ENCODE data around the gene ELK4.

The ELK4 gene

DNA sequence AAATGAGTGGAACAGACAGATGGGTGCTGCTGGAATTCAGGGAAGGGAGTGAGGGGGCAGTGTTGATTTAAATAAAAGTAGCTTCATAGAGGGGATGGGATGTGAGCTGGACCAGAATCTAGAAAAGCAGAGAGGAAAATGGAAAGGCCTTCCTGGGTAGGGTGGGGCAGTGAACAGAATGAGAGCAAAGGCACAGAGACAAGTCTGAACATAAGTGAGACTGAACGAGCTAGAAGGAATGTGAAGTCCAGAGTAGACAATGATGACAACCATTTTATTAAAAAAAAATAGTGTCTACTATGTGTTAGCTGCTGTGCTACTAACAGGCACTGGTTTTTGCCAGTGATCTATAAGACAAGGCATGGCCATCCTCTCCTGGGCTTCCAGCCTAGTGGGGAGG lies 36.0 kb downstream of the ELK4 start:
- no peak for DNase-seq (ENCODE audit: low spot score)

DNA sequence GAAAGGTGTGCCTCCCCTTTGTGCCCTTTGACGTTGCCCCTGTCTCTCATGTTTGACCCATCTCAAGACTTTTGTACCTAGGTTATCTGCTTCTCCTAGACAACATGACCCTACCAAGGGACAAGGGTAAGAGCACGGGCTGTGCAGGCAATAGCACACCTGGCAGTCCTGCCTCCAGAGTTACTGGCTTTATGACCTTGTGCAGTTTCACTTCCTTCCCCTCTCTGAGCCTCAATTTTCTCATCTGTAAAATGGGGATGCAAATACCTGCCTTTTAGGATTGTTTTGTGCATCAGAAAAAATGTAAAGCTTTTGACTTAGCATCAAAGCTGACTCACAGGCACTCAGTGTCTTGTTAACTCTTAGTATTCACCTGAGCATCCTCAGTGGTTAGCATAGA lies 36.4 kb downstream of the ELK4 start:
- no peak for DNase-seq (ENCODE audit: low spot score)

DNA sequence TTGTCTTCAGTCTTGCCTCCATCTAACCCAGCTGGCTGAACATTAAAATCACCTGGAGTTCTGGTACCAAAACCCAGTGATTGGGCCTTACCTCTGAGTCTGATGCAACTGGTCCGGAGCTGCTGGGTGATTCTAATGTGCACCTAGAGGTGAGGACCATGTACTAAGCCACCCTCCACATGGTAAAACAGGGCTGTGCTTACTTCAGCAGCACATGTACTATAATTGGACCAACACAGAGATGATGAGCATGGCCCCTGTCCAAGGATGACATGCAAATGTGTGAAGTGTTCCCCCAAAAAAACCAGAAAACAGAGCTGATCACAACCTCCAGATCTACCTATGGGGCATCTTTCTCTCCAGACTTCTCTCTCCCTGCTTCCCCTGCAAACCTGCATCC lies 37.0 kb downstream of the ELK4 start:
- DNase-seq (ENCODE audit: low spot score), result no peak

DNA sequence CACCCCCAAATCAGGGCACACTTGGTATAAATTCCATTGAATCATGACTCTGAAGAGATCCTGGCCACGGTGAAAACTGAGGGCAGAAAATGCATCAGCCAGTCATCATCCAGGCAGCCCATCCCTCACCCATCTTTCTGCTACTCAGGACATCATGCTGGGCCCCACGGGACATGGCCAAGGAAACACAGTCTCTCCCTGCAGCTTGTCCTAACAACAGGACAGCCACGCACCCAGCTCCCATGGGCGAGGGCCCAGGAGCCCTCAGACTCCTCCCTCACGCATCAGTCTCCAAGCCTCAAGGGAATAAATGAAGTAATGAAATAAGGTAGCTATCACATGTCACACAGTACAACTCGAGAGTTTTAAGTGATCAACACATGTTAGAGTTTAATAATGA lies 37.8 kb downstream of the ELK4 start:
- no peak for DNase-seq (ENCODE audit: low spot score)

DNA sequence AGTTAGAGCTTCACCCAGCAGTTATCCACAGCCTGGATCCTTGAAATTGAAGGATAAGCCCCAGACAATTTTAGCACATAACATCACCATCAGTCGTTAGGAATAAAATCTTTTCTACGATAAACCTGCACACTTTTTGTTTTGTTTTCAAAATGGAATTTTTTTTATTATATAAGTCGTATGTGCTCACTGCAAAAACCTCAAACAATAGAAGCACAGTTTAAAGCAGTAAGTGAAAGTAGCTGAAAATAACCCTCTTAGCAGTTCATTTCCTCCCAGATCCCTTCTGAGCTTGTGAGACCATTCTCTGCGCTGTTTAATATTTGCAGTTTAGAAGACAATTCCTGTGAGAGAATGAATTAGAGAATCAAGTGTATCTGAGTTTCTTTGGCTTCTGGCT lies 38.3 kb downstream of the ELK4 start:
- DNase-seq (ENCODE audit: low spot score), result no peak

DNA sequence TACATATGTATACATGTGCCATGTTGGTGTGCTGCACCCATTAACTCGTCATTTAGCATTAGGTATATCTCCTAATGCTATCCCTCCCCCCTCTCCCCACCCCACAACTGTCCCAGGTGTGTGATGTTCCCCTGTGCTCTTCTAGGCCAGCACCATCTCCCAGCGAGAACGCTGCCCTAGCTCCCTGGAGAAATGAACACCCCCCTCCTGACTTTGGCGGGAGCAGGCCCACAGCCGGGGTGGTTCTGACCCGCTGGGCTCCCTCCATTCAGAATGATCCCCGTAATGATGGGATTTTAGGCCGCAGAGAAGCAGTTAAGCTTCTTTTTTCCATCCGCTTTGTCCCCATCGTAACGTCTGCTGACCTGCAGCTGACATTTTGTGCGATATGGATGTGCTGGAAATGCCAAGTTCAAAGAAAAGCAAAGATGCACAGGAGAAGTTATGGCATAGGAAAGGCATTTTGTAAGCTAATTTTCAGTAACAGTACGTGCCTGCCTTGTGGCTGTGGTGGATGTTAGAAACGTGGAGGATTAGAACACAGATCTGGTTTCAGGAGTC lies 39.3 kb downstream of the ELK4 start:
- no peak for DNase-seq (ENCODE audit: low spot score)

DNA sequence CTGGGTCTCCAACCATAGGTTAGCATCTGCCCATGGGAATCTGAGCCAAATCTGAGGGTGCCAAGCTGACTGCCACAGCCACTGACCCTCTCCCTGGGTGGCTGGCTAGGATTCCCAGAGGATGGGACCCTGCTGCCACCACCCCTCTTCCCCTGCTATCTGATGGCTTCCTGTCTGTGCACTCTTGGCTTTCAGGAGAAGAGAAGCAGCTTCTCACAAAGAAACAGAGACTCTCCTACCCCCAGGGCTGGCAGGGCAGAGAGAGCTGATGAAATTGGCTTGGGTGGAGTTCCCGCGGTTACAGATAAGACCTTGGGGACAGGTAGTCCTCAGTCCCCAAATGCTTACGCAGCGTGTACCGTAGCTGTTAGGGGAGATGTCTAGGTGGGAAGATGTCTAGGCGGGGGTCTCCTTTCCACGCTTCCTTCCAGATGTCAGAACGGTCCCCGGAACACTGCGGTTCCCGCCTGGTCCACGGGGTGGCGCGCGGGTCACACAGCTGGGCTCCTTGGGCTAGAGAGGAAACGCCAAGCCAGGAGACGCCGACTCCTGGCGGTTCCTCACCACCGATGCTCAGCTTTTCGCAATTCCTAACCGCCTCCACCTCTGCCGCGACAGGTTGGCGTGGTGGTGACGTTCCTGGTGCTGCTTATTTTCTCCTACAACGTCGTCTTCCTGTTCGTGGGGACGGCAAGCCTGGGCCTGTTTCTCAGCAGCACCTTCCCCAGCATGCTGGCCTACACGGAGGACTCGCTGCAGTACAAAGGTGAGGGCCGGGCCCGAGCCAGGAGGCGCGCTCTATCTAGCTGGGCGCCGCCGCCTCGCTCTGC lies 40.1 kb downstream of the ELK4 start:
- peak; percentile 94 for DNase-seq (ENCODE audit: low spot score)

DNA sequence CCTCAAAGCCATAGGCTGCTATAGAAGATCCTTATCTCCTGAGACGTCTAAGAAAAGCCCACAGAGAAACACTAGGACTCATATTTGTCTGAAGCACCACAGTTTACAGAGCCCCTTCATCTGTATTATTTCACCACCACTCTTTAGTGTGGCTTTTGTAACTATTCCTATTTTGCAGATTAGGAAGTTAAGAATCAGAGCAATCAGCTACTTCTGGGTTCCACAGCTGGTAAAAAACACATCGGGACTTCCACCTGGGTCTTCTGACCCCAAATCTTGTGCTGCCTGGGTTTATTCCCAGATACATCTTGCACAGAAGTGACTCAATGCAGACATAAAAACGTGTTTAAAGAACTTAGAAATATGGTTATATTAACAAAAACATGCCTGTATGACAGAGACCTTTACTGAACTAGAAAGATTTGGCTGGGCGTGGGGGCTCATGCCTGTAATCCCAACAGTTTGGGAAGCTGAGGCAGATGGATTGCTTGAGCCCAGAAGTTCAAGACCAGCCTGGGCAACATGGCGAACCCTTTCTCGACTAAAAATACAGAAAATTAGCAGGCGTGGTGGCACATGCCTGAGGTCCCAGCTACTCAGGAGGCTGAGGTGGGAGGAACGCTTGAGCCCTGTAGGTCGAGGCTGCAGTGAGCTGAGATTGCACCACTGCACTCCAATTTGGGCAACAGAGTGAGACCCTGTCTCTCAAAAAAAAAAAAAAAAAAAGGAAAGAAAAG lies 40.9 kb downstream of the ELK4 start:
- no peak for DNase-seq (ENCODE audit: low spot score)

DNA sequence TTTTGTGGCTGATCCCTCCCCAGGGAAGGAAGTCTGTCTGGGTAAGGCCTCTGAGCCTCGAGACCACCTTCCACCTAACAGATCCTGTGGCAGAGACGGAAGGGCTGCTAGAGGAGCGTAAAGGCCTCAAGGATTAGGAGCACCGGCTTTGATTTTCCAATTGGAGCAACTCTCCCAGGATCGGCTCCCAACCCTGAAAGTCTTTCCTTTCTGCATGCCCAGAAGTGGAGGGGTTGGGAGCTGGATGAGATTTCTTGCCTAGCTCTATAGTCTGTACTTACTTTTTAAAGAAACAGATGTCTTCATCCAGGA lies 41.4 kb downstream of the ELK4 start:
- DNase-seq (ENCODE audit: low spot score), result no peak

DNA sequence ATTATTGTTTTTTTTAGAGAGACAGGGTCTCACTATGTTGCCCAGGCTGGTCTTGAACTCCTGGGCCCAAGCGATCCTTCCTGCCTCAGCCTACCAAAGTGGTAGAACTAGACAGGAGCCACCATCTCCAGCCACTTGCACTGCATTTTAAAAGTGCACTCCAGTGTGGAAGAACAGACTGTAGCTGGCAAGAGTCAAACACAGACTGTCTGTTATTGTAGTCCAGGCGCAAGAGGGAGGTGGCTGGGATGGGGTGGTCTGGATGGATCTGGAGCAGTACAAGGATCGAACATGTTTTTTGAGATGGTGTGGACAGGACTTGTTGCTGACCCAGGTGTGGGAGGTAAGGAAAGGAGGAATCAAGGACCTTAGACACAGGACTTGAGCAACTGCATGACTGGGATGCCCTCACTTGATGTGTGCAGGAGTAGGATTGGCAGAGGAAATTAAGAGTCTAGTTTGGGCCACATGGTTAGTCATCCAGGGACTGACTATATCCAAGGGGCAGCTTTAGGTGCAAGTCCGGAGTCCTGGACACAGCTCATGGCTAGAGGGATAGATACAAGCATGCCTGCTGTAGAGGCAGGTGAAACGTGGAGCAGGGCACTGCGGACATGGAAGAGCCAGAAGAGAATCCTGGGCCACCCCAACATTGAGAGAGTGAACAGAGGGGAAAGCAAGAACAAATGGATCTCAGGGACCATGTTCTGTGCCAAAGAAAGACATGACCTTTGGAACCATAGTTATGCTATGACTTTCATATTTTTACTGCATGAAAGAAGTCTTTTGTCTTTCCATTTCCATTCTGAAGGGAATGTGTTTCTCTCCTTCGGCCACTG lies 42.0 kb downstream of the ELK4 start:
- DNase-seq (ENCODE audit: low spot score), result no peak

DNA sequence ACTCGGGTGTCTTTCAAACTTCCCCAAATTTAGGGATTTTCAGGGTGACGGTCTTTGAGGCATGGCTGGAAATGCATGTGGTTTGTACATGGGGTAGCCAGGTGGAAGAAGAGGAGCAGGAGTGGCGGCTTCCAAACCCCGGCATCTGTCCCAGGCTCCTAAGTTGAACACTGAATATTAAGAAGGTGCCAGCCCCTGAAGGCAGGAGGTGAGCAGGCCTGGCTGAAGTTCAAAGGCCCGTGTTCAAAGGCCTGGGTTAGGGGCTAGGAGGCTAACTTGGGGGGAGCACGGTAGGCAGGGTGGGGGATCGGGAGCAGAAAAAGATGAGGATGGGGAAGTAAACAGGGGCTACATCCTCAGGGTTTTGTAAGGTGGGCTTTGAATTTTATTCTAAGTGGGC lies 42.8 kb downstream of the ELK4 start:
- no peak for DNase-seq (ENCODE audit: low spot score)

DNA sequence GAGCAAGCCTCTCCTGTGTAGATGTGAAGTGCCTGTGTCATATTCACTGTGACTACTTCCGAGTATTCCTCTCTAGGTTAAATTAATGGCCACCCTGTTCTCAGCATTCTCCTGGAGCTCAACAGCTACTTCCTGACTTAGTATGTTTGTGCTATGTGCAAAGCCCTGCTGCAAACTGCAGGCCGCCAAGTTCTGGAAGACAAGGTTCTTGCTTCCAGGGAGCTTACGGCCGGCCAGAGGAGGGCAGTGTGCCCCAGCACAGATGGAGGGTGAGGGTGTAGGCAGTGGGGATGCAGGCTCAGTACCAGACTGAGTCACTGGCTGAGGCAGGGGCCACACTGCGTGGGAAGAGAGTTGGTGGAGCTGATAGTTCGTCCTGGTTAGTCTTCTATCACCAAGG lies 43.2 kb downstream of the ELK4 start:
- peak; percentile 70 for DNase-seq (ENCODE audit: low spot score)

DNA sequence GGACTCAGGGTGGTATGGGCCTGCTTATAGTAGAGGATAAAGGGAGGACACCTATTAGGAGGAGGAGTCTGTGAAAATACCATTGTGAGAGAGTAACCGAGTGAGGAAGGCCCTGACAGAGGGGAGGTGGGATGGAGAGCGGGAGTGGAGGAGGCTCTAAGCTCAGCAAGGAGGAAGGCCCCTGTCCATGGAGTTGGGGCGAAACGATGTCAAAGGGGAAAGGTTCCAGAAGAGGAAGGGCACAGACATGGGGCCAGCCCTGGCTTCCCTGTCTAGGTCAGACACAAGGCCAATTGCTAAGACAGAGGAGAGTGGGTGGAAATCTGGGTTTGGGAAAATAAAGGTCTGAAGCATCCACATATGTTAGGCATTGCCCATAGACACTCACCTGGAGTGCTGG lies 44.2 kb downstream of the ELK4 start:
- DNase-seq (ENCODE audit: low spot score), result no peak

DNA sequence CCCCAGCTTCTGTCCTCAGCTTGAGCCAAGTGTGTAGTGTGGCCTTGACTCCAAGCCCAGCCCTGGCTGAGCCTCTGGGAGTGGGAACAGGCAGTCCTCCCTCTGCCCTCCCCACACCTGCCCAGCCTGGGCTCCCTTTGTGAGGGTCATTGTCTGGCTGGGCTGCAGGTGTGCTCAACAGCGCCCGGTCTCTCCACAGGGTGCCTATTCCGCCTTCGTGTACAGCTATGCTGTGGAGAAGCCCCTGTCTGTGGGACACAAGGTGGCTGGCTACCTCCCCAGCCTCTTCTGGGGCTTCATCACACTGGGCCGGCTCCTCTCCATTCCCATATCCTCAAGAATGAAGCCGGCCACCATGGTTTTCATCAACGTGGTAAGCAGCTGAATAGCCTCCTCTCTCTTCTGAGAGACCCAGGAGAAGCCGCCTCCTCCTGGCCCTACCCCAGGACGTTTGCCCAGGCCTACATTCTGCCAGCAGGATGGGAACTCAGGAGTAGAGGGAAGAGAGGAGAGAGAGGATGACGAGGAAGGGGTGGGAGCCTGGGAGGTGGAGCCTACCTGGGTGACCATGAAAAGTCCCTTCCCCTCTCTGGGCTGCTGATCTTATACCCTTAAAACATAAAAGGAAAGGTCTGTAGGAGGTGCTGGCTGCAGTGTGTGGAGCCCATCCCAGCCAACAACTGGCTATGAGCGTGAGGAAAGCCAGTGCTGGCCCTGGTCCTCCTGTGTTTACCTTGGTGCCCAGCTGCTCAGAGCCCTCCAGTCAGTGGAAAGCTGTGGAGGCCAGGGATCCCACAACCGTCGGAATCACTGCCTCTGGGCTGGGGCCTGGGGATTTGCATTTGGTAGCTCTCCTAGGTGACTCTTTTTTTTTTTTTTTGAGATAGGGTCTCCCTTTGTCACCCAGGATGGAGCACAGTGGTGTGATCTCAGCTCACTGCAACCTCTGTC lies 45.7 kb downstream of the ELK4 start:
- DNase-seq (ENCODE audit: low spot score), result no peak

DNA sequence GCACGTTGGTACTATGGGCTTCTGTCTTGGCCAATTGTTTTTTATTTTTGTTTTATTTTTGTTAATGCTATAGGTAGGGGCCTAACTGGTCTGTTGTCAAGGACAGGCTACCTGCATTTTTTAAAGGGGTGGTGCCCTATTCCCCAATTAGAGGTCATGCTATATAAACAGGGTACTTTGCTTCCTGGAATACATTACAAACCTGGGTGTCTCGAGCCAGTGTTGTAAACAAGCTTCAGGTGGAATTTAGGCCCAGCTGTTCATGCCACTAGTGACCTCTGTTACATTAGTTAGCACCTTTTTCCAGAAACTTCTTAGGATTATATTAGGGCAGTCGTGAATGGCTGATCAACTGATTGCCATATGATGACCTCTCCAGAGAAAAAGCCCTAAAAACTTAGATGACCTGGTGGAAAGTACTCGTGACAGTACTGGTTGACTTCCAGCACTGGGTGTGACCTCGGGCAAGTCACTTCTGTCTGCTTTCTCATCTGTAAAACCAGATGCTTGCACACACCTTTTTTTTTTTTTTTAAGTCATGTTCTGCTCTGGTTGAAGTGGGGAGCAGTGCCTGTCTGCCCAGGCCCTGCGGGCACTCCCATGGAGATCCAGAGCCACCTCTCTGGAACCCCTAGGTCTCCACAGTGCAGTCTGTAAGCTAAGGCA lies 46.5 kb downstream of the ELK4 start:
- no peak for DNase-seq (ENCODE audit: low spot score)

DNA sequence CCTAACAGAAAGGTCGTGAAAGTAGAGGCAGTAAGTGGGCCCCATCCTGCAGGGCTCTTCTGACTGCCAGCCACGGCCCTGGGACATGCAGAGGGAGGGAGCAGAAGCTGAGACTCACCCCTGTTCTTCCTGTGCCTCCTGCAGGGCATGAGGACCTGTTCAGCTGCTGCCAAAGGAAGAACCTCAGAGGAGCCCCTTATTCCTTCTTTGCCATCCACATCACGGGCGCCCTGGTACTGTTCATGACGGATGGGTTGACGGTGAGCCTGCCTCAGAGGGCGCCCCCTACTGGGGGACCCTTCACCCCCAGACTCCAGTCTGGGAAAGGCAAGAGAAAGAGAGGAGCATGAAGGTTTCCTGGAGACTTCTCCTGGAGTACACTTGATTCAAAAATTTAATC lies 47.1 kb downstream of the ELK4 start:
- no peak for DNase-seq (ENCODE audit: low spot score)

DNA sequence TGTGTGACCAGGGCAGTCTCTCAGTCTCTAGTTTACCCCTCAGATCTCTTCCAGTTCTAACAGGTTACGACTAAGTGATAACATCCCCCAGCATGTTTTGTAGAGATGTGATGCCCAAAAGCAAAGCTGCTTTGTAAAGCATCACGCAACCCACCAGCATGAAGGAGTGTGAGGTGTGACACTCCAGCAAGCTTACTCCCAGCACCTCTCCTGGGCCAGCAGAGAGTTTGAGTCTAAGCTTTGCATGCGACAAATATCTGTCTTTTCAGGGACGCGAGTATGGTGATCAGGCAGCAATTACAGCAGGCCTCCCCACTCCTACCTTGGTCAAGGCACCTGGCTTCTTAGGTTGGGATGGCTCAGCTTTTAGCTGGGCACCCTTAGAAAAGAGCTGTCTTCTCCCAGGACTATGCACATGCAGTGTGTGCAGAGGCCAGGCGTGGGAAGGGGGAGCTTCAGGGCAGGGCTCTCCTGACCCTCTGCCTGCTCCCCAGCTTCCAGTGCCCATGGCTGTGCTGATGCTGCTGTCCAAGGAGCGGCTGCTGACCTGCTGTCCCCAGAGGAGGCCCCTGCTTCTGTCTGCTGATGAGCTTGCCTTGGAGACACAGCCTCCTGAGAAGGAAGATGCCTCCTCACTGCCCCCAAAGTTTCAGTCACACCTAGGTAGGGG lies 48.2 kb downstream of the ELK4 start:
- no peak for DNase-seq (ENCODE audit: low spot score)

DNA sequence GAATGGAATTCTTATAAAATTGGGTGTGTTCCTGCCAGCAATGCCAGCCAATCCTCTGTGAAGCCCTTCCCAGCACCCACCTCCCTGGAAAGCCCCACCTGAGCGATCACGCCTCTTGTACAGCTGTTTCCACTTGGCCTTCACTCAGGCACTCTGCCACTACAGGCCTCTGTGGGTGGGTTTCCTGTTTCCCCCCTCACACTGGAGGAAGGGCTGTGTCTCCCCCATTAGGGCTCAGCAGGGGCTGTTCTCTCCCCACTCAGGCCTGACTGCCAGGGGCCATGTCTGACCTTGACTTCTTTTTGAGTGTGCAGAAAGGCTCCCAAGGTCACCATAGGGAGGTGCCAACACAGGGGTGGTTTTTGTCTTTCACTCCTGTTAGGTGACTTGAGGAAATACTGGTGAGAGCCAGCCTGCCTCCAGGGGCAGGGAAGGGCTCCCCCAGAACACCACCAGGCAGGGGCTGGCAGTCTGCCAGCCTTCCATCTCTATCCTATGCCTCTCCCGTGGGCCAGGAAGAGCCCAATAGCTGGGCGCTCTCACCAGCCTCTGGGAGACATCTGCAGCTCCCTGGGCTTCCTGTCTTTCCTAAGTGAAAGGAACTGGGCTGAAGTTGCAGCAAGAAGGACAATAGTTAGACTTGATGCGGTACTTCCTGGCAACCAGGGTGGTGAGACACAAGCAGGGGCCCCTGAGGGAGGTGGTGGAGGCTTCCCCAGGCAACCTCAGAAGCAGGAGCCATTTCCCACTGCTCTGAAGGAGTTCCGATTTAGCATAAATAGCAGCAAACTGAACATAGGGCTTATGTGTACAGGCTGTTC lies 49.1 kb downstream of the ELK4 start:
- DNase-seq (ENCODE audit: low spot score), result no peak

DNA sequence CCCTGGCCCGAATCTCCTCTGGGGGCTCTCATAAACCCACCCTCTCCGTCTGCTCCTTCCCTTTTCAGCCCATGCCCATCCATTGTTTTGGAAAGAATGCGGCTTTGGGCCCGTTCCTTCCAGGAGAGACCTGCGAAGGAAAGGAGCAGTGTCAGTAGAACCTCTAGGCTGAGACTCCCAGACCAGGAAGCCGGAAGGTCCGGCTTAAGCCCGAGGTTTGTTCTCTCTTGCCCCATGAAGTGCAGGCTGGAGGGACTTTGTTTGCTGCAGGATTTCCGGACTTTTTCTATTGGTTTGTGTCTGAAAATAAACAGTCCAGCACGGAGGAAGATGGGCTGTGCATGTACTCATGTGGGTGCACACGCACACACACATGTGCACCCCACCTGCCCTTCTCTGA lies 49.8 kb downstream of the ELK4 start:
- no peak for DNase-seq (ENCODE audit: low spot score)

All from GM03348 (cell line).